GM23338 (cell line): ENCODE data around the gene OTULINL. TPM values are rescaled to one million over a fixed set of nuclear protein-coding genes. Genes with fewer than 3 reads are reported as not detected.

Experiments
- ATAC-seq: fragments of 200-7000 bp; cut with Tn5 transposase; 3 replicates; pipeline ENCODE4 v1.9.1; 2020
- DNase-seq: peaks from one replicate; pipeline ENCODE4 v3.0.0-alpha.2; 2015; ENCODE audit warnings: low spot score
- H2AFZ ChIP-seq: fragments of 200-600 bp; sonication (generic); 2 replicates; pipeline ENCODE4 v1.8.0; 2016; ENCODE audit warnings: antibody characterized with exemption, mild to moderate bottlenecking, moderate library complexity
- H3F3A ChIP-seq: fragments of 200-600 bp; sonication (generic); replicated peaks from 2 replicates; pipeline ENCODE4 v1.8.0; 2017; ENCODE audit warnings: antibody characterized with exemption, mixed run types, low read depth
- H3K27ac ChIP-seq: fragments of 200-600 bp; sonication (generic); 2 replicates; pipeline ENCODE4 v1.6.1; 2016; ENCODE audit warnings: low read depth
- H3K27me3 ChIP-seq: fragments of 200-600 bp; sonication (generic); 2 replicates; pipeline ENCODE4 v1.8.0; 2016; ENCODE audit warnings: mild to moderate bottlenecking, mixed run types, moderate library complexity; ENCODE audit not compliant: insufficient read depth
- H3K36me3 ChIP-seq: fragments of 200-600 bp; sonication (generic); 2 replicates; pipeline ENCODE4 v1.8.0; 2016; ENCODE audit warnings: mild to moderate bottlenecking; ENCODE audit not compliant: insufficient read depth
- H3K4me1 ChIP-seq: fragments of 200-600 bp; sonication (generic); 2 replicates; pipeline ENCODE4 v1.8.0; 2016; ENCODE audit warnings: mild to moderate bottlenecking, moderate library complexity; ENCODE audit not compliant: insufficient read depth
- H3K4me2 ChIP-seq: fragments of 200-600 bp; sonication (generic); 2 replicates; pipeline ENCODE4 v1.7.1; 2017; ENCODE audit warnings: mixed run types
- H3K4me3 ChIP-seq: fragments of 200-600 bp; sonication (generic); 2 replicates; pipeline ENCODE4 v1.6.1; 2016; ENCODE audit warnings: mixed run types
- H3K79me2 ChIP-seq: fragments of 200-600 bp; sonication (generic); replicated peaks from 2 replicates; pipeline ENCODE4 v1.8.0; 2017; ENCODE audit warnings: mild to moderate bottlenecking; ENCODE audit not compliant: insufficient read depth
- H3K9me2 ChIP-seq: fragments of 200-600 bp; sonication (generic); 2 replicates; pipeline ENCODE4 v1.8.0; 2017; ENCODE audit not compliant: insufficient read depth
- H4K20me1 ChIP-seq: fragments of 200-600 bp; sonication (generic); replicated peaks from 2 replicates; pipeline ENCODE4 v1.8.0; 2017; ENCODE audit warnings: mild to moderate bottlenecking; ENCODE audit not compliant: insufficient read depth
- H3K27ac Mint-ChIP-seq: 2 replicates; pipeline ENCODE4 v1.8.0; 2020; ENCODE audit warnings: inconsistent platforms, mild to moderate bottlenecking, moderate library complexity, mixed read lengths
- H3K27me3 Mint-ChIP-seq: 3 replicates; pipeline ENCODE4 v1.8.0; 2022; ENCODE audit warnings: low read depth, mild to moderate bottlenecking, moderate library complexity, mixed read lengths, inconsistent platforms; ENCODE audit not compliant: insufficient read depth, poor library complexity
- H3K36me3 Mint-ChIP-seq: 3 replicates; pipeline ENCODE4 v1.8.0; 2021; ENCODE audit warnings: low read depth, mild to moderate bottlenecking, inconsistent platforms, moderate library complexity, mixed read lengths
- H3K4me1 Mint-ChIP-seq: 3 replicates; pipeline ENCODE4 v1.8.0; 2020; ENCODE audit warnings: mild to moderate bottlenecking, inconsistent platforms, mixed read lengths
- H3K4me3 Mint-ChIP-seq: 3 replicates; pipeline ENCODE4 v1.8.0; 2021; ENCODE audit warnings: moderate library complexity, mild to moderate bottlenecking, inconsistent platforms, mixed read lengths
- H3K9me3 Mint-ChIP-seq: 3 replicates; pipeline ENCODE4 v1.8.0; 2020; ENCODE audit warnings: moderate library complexity, mild to moderate bottlenecking, inconsistent platforms, mixed read lengths
- EZH2 ChIP-seq: fragments of 200-600 bp; sonication (generic); IDR thresholded peaks from one replicate; pipeline ENCODE4 v1.8.0; 2017; ENCODE audit warnings: antibody characterized with exemption, mild to moderate bottlenecking, low read depth; ENCODE audit not compliant: unreplicated experiment
- EZH2phosphoT487 ChIP-seq: fragments of 200-600 bp; sonication (generic); IDR thresholded peaks from one replicate; pipeline ENCODE4 v1.8.1; 2018; ENCODE audit warnings: antibody characterized with exemption; ENCODE audit not compliant: unreplicated experiment
- ZNF114 ChIP-seq: fragments of 250-450 bp; sonication (Bioruptor Pico); IDR thresholded peaks from 2 replicates; pipeline ENCODE4 v1.5.0; 2020; ENCODE audit warnings: mild to moderate bottlenecking, moderate library complexity
- polyA plus RNA-seq: library from polyadenylated mRNA; unstranded; fragments of >200 nt; fragmentation: Nextera tagmentation; extraction: Ambion mirVana; gene quantifications from 2 replicates; pipeline ENCODE4 v1.2.1, GENCODE V29; 2016
- total RNA-seq: library from RNA; depleted of rRNA; stranded (reverse); fragments of >200 nt; shearing (Covaris generic); gene quantifications from 2 replicates; pipeline ENCODE4 v1.2.3, GENCODE V29; 2014
- TF ChIP-seq, protein P1 (sequence below): fragments of 250-450 bp; sonication (Bioruptor Pico); IDR thresholded peaks from 2 replicates; pipeline ENCODE4 v1.5.0; 2020; ENCODE audit warnings: mild to moderate bottlenecking, moderate library complexity
- TF ChIP-seq, protein P2 (sequence below): IDR thresholded peaks from 2 replicates; pipeline ENCODE4 v1.6.1; 2016; ENCODE audit warnings: antibody characterized with exemption
- TF ChIP-seq, protein P3 (sequence below), 2 experiments: fragments of 200-600 bp in 1 of 2; sonication (generic) in 1 of 2; conservative IDR thresholded peaks; 2 replicates each; pipeline versions ENCODE4 v1.5.1 to v1.6.1; 2016 to 2017; ENCODE audit warnings: antibody characterized with exemption in 2 of 2, low read depth in 2 of 2, mild to moderate bottlenecking in 2 of 2, moderate library complexity in 1 of 2

OTULINL gene
- total and polyA plus RNA-seq, 2 experiments from 2014 or later = 6.3 to 7.6 TPM

DNA sequence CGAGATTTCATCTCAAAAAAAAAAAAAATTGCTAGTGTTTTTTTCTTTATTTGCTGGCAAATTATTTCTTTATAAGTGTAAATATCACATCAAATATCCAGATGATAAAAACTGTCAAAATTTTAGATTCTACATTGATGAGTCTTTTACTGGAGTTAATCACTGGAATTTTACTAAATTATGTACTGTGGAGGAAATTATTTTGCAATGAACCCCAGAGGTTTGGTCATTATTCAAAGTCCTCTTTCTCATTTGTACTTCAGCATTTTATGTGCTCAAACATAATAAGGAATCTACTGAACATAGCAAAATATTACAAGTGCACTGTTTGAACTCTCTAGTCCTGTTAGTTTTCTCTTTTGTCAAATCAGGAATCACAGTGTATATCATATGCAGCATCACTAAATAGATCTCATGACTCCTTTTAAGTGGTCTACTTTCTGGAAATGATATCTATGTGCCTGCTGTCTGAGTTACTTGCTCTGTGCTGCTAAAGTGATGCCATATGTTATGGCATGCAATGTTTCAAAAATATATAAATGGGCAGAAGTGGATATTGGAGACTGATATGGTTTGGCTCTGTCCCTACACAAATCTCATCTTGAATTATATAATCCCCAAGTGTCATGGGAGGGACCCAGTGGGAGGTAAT is 18.0 kb downstream of the OTULINL start (continued):
- TF ChIP-seq, protein P1, sequence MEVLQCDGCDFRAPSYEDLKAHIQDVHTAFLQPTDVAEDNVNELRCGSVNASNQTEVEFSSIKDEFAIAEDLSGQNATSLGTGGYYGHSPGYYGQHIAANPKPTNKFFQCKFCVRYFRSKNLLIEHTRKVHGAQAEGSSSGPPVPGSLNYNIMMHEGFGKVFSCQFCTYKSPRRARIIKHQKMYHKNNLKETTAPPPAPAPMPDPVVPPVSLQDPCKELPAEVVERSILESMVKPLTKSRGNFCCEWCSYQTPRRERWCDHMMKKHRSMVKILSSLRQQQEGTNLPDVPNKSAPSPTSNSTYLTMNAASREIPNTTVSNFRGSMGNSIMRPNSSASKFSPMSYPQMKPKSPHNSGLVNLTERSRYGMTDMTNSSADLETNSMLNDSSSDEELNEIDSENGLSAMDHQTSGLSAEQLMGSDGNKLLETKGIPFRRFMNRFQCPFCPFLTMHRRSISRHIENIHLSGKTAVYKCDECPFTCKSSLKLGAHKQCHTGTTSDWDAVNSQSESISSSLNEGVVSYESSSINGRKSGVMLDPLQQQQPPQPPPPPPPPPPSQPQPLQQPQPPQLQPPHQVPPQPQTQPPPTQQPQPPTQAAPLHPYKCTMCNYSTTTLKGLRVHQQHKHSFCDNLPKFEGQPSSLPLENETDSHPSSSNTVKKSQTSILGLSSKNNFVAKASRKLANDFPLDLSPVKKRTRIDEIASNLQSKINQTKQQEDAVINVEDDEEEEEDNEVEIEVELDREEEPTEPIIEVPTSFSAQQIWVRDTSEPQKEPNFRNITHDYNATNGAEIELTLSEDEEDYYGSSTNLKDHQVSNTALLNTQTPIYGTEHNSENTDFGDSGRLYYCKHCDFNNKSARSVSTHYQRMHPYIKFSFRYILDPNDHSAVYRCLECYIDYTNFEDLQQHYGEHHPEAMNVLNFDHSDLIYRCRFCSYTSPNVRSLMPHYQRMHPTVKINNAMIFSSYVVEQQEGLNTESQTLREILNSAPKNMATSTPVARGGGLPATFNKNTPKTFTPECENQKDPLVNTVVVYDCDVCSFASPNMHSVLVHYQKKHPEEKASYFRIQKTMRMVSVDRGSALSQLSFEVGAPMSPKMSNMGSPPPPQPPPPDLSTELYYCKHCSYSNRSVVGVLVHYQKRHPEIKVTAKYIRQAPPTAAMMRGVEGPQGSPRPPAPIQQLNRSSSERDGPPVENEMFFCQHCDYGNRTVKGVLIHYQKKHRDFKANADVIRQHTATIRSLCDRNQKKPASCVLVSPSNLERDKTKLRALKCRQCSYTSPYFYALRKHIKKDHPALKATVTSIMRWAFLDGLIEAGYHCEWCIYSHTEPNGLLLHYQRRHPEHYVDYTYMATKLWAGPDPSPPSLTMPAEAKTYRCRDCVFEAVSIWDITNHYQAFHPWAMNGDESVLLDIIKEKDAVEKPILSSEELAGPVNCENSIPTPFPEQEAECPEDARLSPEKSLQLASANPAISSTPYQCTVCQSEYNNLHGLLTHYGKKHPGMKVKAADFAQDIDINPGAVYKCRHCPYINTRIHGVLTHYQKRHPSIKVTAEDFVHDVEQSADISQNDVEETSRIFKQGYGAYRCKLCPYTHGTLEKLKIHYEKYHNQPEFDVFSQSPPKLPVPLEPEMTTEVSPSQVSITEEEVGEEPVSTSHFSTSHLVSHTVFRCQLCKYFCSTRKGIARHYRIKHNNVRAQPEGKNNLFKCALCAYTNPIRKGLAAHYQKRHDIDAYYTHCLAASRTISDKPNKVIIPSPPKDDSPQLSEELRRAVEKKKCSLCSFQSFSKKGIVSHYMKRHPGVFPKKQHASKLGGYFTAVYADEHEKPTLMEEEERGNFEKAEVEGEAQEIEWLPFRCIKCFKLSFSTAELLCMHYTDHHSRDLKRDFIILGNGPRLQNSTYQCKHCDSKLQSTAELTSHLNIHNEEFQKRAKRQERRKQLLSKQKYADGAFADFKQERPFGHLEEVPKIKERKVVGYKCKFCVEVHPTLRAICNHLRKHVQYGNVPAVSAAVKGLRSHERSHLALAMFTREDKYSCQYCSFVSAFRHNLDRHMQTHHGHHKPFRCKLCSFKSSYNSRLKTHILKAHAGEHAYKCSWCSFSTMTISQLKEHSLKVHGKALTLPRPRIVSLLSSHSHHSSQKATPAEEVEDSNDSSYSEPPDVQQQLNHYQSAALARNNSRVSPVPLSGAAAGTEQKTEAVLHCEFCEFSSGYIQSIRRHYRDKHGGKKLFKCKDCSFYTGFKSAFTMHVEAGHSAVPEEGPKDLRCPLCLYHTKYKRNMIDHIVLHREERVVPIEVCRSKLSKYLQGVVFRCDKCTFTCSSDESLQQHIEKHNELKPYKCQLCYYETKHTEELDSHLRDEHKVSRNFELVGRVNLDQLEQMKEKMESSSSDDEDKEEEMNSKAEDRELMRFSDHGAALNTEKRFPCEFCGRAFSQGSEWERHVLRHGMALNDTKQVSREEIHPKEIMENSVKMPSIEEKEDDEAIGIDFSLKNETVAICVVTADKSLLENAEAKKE (CRISPR knock-in tag) = no peak
- TF ChIP-seq ZNF114 (CRISPR knock-in tag) (no peak), EZH2phosphoT487 (no peak)

DNA sequence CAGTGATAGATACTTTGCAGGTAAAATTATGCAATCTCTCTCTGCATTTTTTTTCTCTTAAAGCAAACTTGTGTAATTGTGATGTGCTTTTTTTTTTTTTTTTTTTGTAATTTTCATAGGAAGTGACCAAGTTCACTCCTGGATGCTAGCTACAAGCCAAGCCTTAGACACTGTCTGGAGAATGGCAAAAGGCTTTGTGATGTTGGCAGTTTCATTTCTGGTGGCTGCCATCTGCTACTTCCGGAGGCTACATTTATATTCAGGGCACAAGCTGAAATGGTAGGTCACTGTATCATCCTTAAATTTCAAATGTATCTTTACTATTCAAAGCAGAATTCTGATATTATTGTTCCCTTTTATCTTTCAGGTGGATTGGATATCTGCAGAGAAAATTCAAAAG is 19.3 kb downstream of the OTULINL start:
- no peak overlapping the region for H3K27ac ChIP-seq
- no peak overlapping the region for H3K4me3 Mint-ChIP-seq
- no peaks in the 10 kb centered on the region for H3K36me3 ChIP-seq
- DNase-seq = no peak
- no peak overlapping the region for H3K4me3 ChIP-seq
- no peaks in the 10 kb centered on the region for H3K4me1 ChIP-seq
- no peaks in the 10 kb centered on the region for H3F3A ChIP-seq
- H3K36me3 Mint-ChIP-seq = peaks cover 21% of the 10 kb centered on the region
- peaks cover 4% of the 10 kb centered on the region; the same call in 2 of the 3 replicates for H3K4me1 Mint-ChIP-seq
- ATAC-seq = no peak
- 0 out of 2 replicates have a peak, but pooled peaks cover 4% of the 10 kb centered on the region for H3K79me2 ChIP-seq
- no peaks in the 10 kb centered on the region for H3K27me3 Mint-ChIP-seq
- H3K27me3 ChIP-seq = no peaks in the 10 kb centered on the region
- 0 out of 3 replicates have a peak, but pooled peaks cover 7% of the 10 kb centered on the region for H3K9me3 Mint-ChIP-seq
- no peak overlapping the region for H3K27ac Mint-ChIP-seq
- H3K9me2 ChIP-seq = no peaks in the 10 kb centered on the region
- no peaks in the 10 kb centered on the region; the same call in 1 of the 2 replicates for H4K20me1 ChIP-seq
- no peak overlapping the region for H2AFZ ChIP-seq
- H3K4me2 ChIP-seq = no peak overlapping the region
- TF ChIP-seq, protein P2, sequence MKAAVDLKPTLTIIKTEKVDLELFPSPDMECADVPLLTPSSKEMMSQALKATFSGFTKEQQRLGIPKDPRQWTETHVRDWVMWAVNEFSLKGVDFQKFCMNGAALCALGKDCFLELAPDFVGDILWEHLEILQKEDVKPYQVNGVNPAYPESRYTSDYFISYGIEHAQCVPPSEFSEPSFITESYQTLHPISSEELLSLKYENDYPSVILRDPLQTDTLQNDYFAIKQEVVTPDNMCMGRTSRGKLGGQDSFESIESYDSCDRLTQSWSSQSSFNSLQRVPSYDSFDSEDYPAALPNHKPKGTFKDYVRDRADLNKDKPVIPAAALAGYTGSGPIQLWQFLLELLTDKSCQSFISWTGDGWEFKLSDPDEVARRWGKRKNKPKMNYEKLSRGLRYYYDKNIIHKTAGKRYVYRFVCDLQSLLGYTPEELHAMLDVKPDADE = no peak
- TF ChIP-seq, protein P3, sequence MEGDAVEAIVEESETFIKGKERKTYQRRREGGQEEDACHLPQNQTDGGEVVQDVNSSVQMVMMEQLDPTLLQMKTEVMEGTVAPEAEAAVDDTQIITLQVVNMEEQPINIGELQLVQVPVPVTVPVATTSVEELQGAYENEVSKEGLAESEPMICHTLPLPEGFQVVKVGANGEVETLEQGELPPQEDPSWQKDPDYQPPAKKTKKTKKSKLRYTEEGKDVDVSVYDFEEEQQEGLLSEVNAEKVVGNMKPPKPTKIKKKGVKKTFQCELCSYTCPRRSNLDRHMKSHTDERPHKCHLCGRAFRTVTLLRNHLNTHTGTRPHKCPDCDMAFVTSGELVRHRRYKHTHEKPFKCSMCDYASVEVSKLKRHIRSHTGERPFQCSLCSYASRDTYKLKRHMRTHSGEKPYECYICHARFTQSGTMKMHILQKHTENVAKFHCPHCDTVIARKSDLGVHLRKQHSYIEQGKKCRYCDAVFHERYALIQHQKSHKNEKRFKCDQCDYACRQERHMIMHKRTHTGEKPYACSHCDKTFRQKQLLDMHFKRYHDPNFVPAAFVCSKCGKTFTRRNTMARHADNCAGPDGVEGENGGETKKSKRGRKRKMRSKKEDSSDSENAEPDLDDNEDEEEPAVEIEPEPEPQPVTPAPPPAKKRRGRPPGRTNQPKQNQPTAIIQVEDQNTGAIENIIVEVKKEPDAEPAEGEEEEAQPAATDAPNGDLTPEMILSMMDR (conservative IDR thresholded peaks at IDR 0.05; ENCODE audit: low read depth in 2 of 2) = no peak
- TF ChIP-seq ZNF114 (CRISPR knock-in tag) (no peak), EZH2 (no peak)
